Osteoblast (primary cell): ENCODE measurements around the gene MTG2. TPM values are rescaled to one million over a fixed set of nuclear protein-coding genes. Genes with fewer than 3 reads are reported as not detected.
"Not testable (repeated sequence)": the region's sequence is repeated elsewhere in the genome, so short reads cannot be mapped to it uniquely, and the experiment has no call there.

Source experiments
- DNase-seq: peaks from one replicate; pipeline ENCODE4 v3.0.0; 2011; ENCODE audit warnings: low spot score, mixed read lengths; ENCODE audit not compliant: insufficient read length; ENCODE audit errors: missing footprints
- H2AFZ ChIP-seq: 2 replicates; pipeline ENCODE4 v1.6.0; 2011; ENCODE audit warnings: mild to moderate bottlenecking, low read length
- H3K27ac ChIP-seq: 2 replicates; pipeline ENCODE4 v1.5.1; 2011; ENCODE audit warnings: mild to moderate bottlenecking, low read depth, low read length, moderate library complexity
- H3K27me3 ChIP-seq: 2 replicates; pipeline ENCODE4 v1.6.0; 2012; ENCODE audit warnings: mild to moderate bottlenecking, control low read depth, inconsistent platforms, low read length, moderate library complexity; ENCODE audit not compliant: insufficient read depth
- H3K36me3 ChIP-seq: 2 replicates; pipeline ENCODE4 v1.5.1; 2011; ENCODE audit warnings: mild to moderate bottlenecking, low read length, control low read depth, moderate library complexity; ENCODE audit not compliant: insufficient read depth
- H3K4me1 ChIP-seq: 2 replicates; pipeline ENCODE4 v1.5.1; 2011; ENCODE audit warnings: mild to moderate bottlenecking, low read length, control low read depth, moderate library complexity; ENCODE audit not compliant: insufficient read depth
- H3K4me2 ChIP-seq: 2 replicates; pipeline ENCODE4 v1.6.0; 2011; ENCODE audit warnings: mild to moderate bottlenecking, low read length; ENCODE audit not compliant: insufficient read depth
- H3K4me3 ChIP-seq: fragments of 200-600 bp; sonication (generic); 3 replicates; pipeline ENCODE4 v1.5.1; 2012; ENCODE audit warnings: mild to moderate bottlenecking, low read length, inconsistent platforms; ENCODE audit not compliant: insufficient read depth
- H3K79me2 ChIP-seq: 2 replicates; pipeline ENCODE4 v1.6.0; 2012; ENCODE audit warnings: mild to moderate bottlenecking, low read length, control low read depth, inconsistent platforms; ENCODE audit not compliant: insufficient read depth
- H3K9me3 ChIP-seq: 2 replicates; pipeline ENCODE4 v1.5.1; 2011; ENCODE audit warnings: low read depth, low read length, control low read depth
- H4K20me1 ChIP-seq: 2 replicates; pipeline ENCODE4 v1.6.0; 2012; ENCODE audit warnings: mild to moderate bottlenecking, low read length, control low read depth; ENCODE audit not compliant: insufficient read depth
- total RNA-seq: library from RNA; depleted of rRNA; stranded (reverse); fragments of >200 nt; gene quantifications from 2 replicates; pipeline ENCODE4 v1.2.3, GENCODE V29; 2012
- TF ChIP-seq, protein P1 (sequence below): IDR thresholded peaks from 2 replicates; pipeline ENCODE4 v1.5.1; 2011; ENCODE audit warnings: mild to moderate bottlenecking, low read depth, low read length, moderate library complexity; ENCODE audit errors: extremely low read depth

The MTG2 gene
- total RNA-seq, 1 donor, result 22.1 TPM

DNA sequence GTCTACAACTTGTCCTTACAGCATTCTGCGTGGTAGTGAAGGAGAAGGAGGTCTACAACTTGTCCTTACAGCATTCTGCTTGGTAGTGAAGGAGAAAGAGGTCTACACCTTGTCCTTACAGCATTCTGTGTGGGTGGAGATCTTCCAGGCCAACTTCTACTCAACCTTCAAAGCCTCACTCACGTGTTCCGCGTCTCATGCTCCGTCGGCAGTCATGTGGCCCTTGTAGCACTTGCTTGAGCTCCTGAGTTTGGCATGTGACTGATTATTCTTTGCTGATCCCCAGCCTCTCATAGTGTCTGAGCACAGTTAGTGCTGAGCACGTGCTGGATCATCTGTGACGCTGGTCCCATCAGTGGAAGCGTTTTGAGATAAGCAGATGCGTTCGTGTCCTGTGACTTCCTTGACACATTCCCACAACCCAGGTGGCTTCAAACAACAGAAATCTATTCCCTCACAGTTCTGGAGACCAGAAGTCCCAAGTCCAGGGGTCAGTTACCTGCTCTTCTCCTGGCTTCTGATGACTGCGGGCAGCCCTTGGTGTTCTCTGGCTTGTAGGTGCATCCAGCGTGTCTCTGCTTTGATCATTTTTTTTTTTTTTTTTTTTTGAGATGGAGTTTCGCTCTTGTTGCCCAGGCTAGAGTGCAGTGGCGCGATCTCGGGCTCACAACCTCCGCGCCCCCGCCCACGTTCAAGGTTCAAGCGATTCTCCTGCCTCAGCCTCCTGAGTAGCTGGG is 36.6 kb upstream of the MTG2 start:
- peaks cover 90% of the 10 kb centered on the region for H3K79me2 ChIP-seq
- H3K36me3 ChIP-seq, result peaks cover 3% of the 10 kb centered on the region
- peak; percentile 75 for DNase-seq
- H3K9me3 ChIP-seq, result no peaks in the 10 kb centered on the region
- H3K27me3 ChIP-seq, result no peaks in the 10 kb centered on the region
- H2AFZ ChIP-seq, result no peak overlapping the region
- peaks cover 76% of the 10 kb centered on the region for H4K20me1 ChIP-seq
- H3K4me2 ChIP-seq, result no peak overlapping the region
- TF ChIP-seq, protein P1, sequence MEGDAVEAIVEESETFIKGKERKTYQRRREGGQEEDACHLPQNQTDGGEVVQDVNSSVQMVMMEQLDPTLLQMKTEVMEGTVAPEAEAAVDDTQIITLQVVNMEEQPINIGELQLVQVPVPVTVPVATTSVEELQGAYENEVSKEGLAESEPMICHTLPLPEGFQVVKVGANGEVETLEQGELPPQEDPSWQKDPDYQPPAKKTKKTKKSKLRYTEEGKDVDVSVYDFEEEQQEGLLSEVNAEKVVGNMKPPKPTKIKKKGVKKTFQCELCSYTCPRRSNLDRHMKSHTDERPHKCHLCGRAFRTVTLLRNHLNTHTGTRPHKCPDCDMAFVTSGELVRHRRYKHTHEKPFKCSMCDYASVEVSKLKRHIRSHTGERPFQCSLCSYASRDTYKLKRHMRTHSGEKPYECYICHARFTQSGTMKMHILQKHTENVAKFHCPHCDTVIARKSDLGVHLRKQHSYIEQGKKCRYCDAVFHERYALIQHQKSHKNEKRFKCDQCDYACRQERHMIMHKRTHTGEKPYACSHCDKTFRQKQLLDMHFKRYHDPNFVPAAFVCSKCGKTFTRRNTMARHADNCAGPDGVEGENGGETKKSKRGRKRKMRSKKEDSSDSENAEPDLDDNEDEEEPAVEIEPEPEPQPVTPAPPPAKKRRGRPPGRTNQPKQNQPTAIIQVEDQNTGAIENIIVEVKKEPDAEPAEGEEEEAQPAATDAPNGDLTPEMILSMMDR, result no peak
- H3K4me3 ChIP-seq, result no peak overlapping the region
- H3K27ac ChIP-seq, result no peak overlapping the region
- H3K4me1 ChIP-seq, result peaks cover 17% of the 10 kb centered on the region

DNA sequence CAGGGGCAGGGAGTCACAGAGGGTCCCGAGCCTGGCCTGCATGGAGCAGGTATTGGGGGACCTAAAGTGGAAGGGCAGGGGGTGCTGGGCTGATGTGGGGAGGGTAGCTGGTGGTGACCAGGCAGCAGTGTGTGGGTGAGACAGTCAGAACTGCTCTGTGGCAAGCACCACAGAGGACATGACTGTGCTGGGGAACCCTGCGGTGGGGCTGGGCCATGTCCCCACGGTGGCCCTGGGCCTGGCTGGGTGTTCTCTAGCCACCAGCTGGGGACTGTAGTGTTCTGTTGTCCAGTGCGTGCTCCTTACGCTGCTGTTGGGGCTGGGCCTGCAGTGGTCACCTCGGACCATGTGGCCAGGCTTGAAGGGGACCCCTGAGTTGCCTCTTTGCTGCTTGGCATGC is 35.7 kb upstream of the MTG2 start:
- DNase-seq, result no peak
- peaks cover 90% of the 10 kb centered on the region for H3K79me2 ChIP-seq
- no peaks in the 10 kb centered on the region for H3K9me3 ChIP-seq
- H3K36me3 ChIP-seq, result peaks cover 3% of the 10 kb centered on the region
- H3K4me1 ChIP-seq, result peaks cover 8% of the 10 kb centered on the region
- H3K27ac ChIP-seq, result no peak overlapping the region
- TF ChIP-seq, protein P1, result no peak
- no peaks in the 10 kb centered on the region for H3K27me3 ChIP-seq
- peaks cover 72% of the 10 kb centered on the region for H4K20me1 ChIP-seq
- no peak overlapping the region for H2AFZ ChIP-seq
- H3K4me2 ChIP-seq, result no peak overlapping the region
- H3K4me3 ChIP-seq, result no peak overlapping the region

DNA sequence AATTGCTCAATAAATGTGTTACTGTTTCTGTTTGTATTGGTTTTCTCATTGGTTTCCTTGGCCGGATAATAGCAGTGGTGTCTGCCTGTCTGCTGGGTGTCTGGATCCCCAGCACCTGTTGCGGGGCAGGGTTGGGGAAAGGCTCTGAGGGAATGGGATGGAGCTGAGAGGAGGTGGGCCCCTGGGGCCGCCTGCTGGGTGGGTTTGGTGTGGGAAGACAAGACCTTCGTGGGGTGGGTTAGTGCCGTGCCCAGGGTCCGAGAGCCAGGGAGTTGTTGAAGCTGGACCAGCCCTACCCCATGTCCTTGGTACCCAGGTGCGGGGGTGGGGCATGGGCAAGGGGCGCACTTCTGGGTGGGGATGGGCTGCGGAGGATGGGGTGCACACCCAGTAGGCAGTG is 35.3 kb upstream of the MTG2 start:
- Histone ChIP-seq H3K27me3 (no peaks in the 10 kb centered on the region), H3K4me1 (peaks cover 8% of the 10 kb centered on the region), H3K4me2 (no peak overlapping the region), H4K20me1 (peaks cover 69% of the 10 kb centered on the region), H3K79me2 (peaks cover 90% of the 10 kb centered on the region), H3K9me3 (no peaks in the 10 kb centered on the region), H3K27ac (no peak overlapping the region), H2AFZ (no peak overlapping the region), H3K4me3 (no peak overlapping the region), H3K36me3 (peaks cover 6% of the 10 kb centered on the region)
- TF ChIP-seq, protein P1, result no peak
- DNase-seq, result peak; percentile 66

DNA sequence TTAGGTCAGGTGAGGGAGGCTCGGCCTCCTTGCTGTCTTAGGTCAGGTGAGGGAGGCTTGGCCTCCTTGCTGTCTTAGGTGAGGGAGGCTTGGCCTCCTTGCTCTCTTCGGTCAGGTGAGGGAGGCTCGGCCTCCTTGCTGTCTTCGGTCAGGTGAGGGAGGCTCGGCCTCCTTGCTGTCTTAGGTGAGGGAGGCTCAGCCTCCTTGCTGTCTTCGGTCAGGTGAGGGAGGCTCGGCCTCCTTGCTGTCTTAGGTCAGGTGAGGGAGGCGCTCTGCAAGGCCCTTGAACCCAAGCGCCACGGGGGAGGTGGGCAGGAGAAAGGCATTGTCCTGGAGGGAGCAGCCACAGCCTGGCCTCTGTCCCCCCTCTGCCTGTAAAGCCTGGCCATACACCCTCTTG is 34.4 kb upstream of the MTG2 start:
- not testable (repeated sequence) for DNase-seq, H3K27ac ChIP-seq, H3K27me3 ChIP-seq, H3K36me3 ChIP-seq, H3K9me3 ChIP-seq, H3K4me2 ChIP-seq, H3K4me3 ChIP-seq, H3K4me1 ChIP-seq, H2AFZ ChIP-seq
- Histone ChIP-seq H4K20me1 (peaks cover 75% of the 10 kb centered on the region), H3K79me2 (peaks cover 93% of the 10 kb centered on the region)
